Coronary artery (tissue), 2 donors: ENCODE results near the gene MFSD6.
A peak's percentile ranks its signal among the peaks of the same experiment; 100 is the strongest.

ENCODE experiments used
- DNase-seq: peaks from one replicate; pipeline ENCODE4 v3.0.0-alpha.2; 2017; ENCODE audit warnings: low spot score
- H3K27ac ChIP-seq, 2 donors: fragments of 200-600 bp; sonication (generic); one replicate each; pipeline ENCODE4 v1.5.1; 2016 to 2019
- H3K4me3 ChIP-seq: fragments of 200-600 bp; sonication (generic); 2 replicates; pipeline ENCODE4 v1.5.1; 2016; ENCODE audit warnings: mild to moderate bottlenecking, moderate library complexity
- CTCF ChIP-seq: fragments of 200-600 bp; sonication (generic); IDR thresholded peaks from one replicate; pipeline ENCODE4 v1.5.1; 2019; ENCODE audit warnings: antibody characterized with exemption

MFSD6 gene

GRCh38 chr2:190532581-190532980 is 124.4 kb downstream of the MFSD6 start:
- no peak for DNase-seq
- Histone ChIP-seq H3K27ac (no peak overlapping the region), H3K4me3 (no peak overlapping the region)
- TF ChIP-seq CTCF: no peak

- no peak for TF ChIP-seq CTCF
- DNase-seq: no peak
- peak overlapping the region; percentile 87 for H3K4me3 ChIP-seq
- peak overlapping the region; percentile 96 to 99 for H3K27ac ChIP-seq
Observed at GRCh38 chr2:190533175-190533967, 125.2 kb downstream of the MFSD6 start.

- no peak for DNase-seq
- no peak for TF ChIP-seq CTCF
- H3K4me3 ChIP-seq: peak overlapping the region; percentile 87
- peak overlapping the region; percentile 96 to 99 for H3K27ac ChIP-seq
Observed at GRCh38 chr2:190533968-190534309, 125.8 kb downstream of the MFSD6 start.

GRCh38 chr2:190534310-190535120 is 126.4 kb downstream of the MFSD6 start, which contains the start of gene NEMP2:
NEMP2 (minus strand) TSS chr2:190534722; CDS start chr2:190534655, 67 bp downstream.
- no peak for TF ChIP-seq CTCF
- H3K4me3 ChIP-seq: peak within 1 kb of the TSS; percentile 87
- peak; percentile 85 for DNase-seq
- peak within 1 kb of the TSS; percentile 96 to 99 for H3K27ac ChIP-seq

GRCh38 chr2:190535121-190535439 is 126.9 kb downstream of the MFSD6 start:
- peak overlapping the region; percentile 96 to 99 for H3K27ac ChIP-seq
- DNase-seq: no peak
- no peak for TF ChIP-seq CTCF
- H3K4me3 ChIP-seq: peak overlapping the region; percentile 87

- no peak for TF ChIP-seq CTCF
- Histone ChIP-seq H3K27ac (peak overlapping the region; percentile 96 to 99), H3K4me3 (peak overlapping the region; percentile 87)
- no peak for DNase-seq
Observed at GRCh38 chr2:190535586-190535985, 127.4 kb downstream of the MFSD6 start.
